Right lobe of liver (tissue), 6 donors: Measurements from ENCODE around the gene MYH9. TPM values are rescaled to one million over a fixed set of nuclear protein-coding genes. Genes with fewer than 3 reads are reported as not detected.

Experiments
- ATAC-seq, 4 donors: fragments of 200-7000 bp; cut with Tn5 transposase; one replicate each; pipeline ENCODE4 v1.9.1; 2020; ENCODE audit warnings: mild to moderate bottlenecking in 4 of 4, moderate library complexity in 4 of 4
- DNase-seq, 3 donors: peaks; one replicate each; pipeline ENCODE4 v3.0.0-alpha.2; 2020
- H3K27ac ChIP-seq, 3 donors: fragments of 200-600 bp; one replicate each; pipeline ENCODE4 v1.8.0; 2022
- H3K27me3 ChIP-seq, 2 donors: fragments of 200-600 bp; one replicate each; pipeline ENCODE4 v1.8.0; 2022
- H3K36me3 ChIP-seq, 4 donors: fragments of 200-600 bp; sonication (generic) in 1 of 4; one replicate each; pipeline versions ENCODE4 v1.5.1 to v1.8.0; 2017 to 2022; ENCODE audit warnings: control low read depth in 1 of 4
- H3K4me1 ChIP-seq, 4 donors: fragments of 200-600 bp; sonication (generic) in 1 of 4; one replicate each; pipeline versions ENCODE4 v1.5.1 to v1.8.0; 2017 to 2022; ENCODE audit warnings: control low read depth in 1 of 4
- H3K4me3 ChIP-seq, 3 donors: fragments of 200-600 bp; one replicate each; pipeline ENCODE4 v1.8.0; 2022
- H3K9me3 ChIP-seq, 4 donors: fragments of 200-600 bp; sonication (generic) in 1 of 4; one replicate each; pipeline versions ENCODE4 v1.5.1 to v1.8.0; 2017 to 2022; ENCODE audit warnings: control low read depth in 1 of 4
- POLR2A ChIP-seq: fragments of 450-650 bp; IDR thresholded peaks from one replicate; pipeline ENCODE4 v1.6.1; 2017; ENCODE audit warnings: antibody characterized with exemption, mild to moderate bottlenecking
- WGBS: methylation state at CpG from one replicate; pipeline ENCODE4 v1.1.6; 2018; ENCODE audit warnings: low coverage, low lambda C conversion rate; ENCODE audit not compliant: insufficient coverage; ENCODE audit errors: missing lambda C conversion rate; 5-methylcytosine and 5-hydroxymethylcytosine counted together
- intact Hi-C, 2 donors: fragments of 100-400 bp; cut with DNase I; formaldehyde crosslinking; loops; one replicate each; pipeline versions ENCODE4 v1.11.2 to v1.14.1; 2022
- total RNA-seq, 6 experiments: library from RNA; depleted of rRNA in 2 of 6; stranded (reverse); fragments of >200 nt in 2 of 6; fragmentation: NEBNext Ultra II Directional in 3 of 6; extraction: Animal tissue kit (Norgen Biotek cat#: 25700) in 3 of 6; gene quantifications; one replicate each; pipeline versions ENCODE4 v1.1.0 to v1.2.4, GENCODE V29; 2016 to 2023
- TF ChIP-seq, protein P1 (sequence below), 4 donors: fragments of 200-600 bp in 3 of 4; fragments of 450-650 bp in 1 of 4; IDR thresholded peaks; one replicate each; pipeline versions ENCODE4 v1.5.1 to v1.8.0; 2016 to 2022; ENCODE audit warnings: antibody characterized with exemption in 4 of 4, mild to moderate bottlenecking in 2 of 4
- donor health status: DM: no; HTN: yes; CAD: no.
- donor health status: DM: no; HTN: no; CAD: no.
- donor health status: DM: no; HTN: no; CAD: no.
- donor health status: DM: no; HTN: yes; CAD: no.
- donor health status: DM: no; HTN: yes; CAD: no.

The MYH9 gene
- total RNA-seq, 6 experiments from 2014 or later = 168 to 435 (median 222) TPM

DNA sequence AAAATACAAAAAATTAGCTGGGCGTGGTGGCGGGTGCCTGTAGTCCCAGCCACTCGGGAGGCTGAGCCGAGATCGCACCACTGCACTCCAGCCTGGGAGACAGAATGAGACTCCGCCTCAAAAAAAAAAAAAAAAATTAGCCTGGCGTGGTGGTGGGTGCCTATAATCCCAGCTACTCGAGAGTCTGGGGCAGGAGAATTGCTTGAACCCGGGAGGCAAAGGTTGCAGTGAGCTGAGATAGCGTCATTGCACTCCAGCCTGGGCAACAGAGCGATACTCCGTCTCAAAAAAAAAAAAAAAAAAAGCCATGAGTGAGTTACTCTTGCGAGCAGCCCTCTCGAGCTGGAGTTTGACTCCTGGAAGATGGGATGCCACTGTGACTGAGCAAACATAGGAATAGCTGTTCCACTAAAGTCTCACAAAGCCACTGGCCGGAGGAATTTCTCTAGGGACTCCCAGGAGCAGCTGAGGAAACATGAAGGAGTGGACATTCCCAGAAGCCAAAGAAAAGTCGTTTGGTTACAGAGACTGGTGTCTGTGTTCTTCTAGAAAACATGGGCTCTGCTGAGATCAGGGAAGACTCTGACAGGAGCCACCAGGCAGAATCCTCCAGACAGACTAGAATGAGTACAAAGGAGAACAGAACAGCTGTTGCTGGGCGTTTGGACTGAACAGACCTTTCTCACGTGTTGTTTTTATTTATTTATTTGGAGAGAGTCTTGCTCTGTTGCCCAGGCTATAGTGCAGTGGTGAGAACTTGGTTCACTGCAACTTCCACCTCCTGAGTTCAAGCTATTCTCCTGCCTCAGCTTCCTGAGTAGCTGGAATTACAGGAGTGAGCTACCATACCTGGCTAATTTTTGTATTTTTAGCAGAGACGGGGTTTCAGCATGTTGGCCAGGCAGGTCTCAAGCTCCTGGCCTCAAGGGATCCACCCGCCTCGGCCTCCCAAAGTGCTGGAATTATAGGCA lies 32.4 kb upstream of the MYH9 start:
- Histone ChIP-seq H3K4me3 (peak overlapping the region in 2 of 3 donors; percentile 36 to 38), H3K27ac (peak overlapping the region; percentile 79 to 88 (median 83)), H3K9me3 (no peaks in the 10 kb centered on the region), H3K4me1 (peaks cover 0 to 22% (median 5%) of the 10 kb centered on the region in 4 donors), H3K27me3 (no peaks in the 10 kb centered on the region), H3K36me3 (no peaks in the 10 kb centered on the region)
- ATAC-seq (peak; percentile 3 to 21 (median 20)), DNase-seq (no peak)
- WGBS = 44% methylated on average over 13 of the region's 21 CpGs
- intact Hi-C loops = no loop called here
- TF ChIP-seq POLR2A = no peak
- TF ChIP-seq, protein P1, sequence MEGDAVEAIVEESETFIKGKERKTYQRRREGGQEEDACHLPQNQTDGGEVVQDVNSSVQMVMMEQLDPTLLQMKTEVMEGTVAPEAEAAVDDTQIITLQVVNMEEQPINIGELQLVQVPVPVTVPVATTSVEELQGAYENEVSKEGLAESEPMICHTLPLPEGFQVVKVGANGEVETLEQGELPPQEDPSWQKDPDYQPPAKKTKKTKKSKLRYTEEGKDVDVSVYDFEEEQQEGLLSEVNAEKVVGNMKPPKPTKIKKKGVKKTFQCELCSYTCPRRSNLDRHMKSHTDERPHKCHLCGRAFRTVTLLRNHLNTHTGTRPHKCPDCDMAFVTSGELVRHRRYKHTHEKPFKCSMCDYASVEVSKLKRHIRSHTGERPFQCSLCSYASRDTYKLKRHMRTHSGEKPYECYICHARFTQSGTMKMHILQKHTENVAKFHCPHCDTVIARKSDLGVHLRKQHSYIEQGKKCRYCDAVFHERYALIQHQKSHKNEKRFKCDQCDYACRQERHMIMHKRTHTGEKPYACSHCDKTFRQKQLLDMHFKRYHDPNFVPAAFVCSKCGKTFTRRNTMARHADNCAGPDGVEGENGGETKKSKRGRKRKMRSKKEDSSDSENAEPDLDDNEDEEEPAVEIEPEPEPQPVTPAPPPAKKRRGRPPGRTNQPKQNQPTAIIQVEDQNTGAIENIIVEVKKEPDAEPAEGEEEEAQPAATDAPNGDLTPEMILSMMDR (IDR thresholded peaks at IDR 0.05) = no peak

DNA sequence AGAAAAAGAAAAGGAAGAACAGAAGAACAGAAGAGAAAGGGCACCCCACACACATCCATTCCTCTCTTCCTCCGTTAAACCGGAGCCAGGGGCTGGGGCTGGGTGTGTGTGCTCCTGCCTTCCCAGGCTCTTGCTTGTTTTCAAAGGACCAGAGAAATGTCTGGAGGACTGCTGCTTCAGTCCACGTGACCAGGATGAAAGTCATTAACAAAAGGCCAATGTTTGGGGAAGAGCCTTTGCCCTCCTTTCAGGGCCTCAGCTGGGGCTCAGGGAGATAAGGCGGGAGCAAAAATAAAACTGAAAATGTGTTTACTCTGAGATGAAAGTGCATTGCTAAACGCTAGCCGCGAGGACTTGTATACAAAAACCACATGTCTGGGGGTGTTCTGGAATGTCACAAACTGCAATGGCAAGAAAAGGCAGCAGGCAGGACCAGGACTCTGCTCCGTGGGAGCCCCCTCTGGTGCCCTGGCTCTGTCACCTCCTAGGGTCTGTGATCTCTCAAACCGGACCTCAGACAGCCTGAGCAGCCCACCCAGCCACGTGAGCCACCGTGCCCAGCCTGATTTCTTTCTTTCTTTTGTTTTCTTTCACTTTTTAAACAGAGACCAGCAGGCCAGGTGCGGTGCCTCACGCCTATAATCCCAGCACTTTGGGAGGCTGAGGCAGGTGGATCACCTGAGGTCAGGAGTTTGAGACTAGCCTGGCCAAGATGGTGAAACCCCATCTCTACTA lies 31.6 kb upstream of the MYH9 start:
- 8% methylated on average over 12 of the region's 13 CpGs for WGBS
- Histone ChIP-seq H3K27ac (peak overlapping the region; percentile 79 to 88 (median 83)), H3K4me1 (peaks cover 0 to 22% (median 5%) of the 10 kb centered on the region in 4 donors), H3K4me3 (peak overlapping the region; percentile 12 to 38 (median 36)), H3K27me3 (no peaks in the 10 kb centered on the region), H3K9me3 (no peaks in the 10 kb centered on the region), H3K36me3 (no peaks in the 10 kb centered on the region)
- intact Hi-C loops = no loop called here
- ATAC-seq (peak; percentile 75 to 85 (median 84)), DNase-seq (peak; percentile 51 to 70 (median 63))
- TF ChIP-seq POLR2A = no peak
- TF ChIP-seq, protein P1 (IDR thresholded peaks at IDR 0.05) = no peak

DNA sequence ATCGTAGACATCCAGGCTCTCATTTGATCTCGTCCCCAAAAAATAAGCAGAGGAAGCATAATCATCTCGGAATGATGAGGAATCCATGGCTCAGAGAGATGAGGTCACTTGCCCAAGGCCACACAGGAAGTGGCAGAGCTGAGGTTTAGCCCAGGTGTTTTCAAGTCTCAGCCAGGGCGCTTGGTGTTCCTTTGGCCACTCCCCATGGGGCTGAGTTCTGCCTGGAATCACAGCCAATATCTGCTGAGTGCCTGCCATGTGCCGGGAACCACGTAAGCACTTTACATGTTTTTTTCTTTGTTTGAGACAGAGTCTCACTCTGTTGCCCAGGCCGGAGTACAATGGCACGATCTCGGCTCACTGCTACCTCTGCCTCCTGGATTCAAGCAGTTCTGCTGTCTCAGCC lies 29.5 kb upstream of the MYH9 start:
- H3K4me3 ChIP-seq = no peak overlapping the region
- intact Hi-C loops = no loop called here
- no peaks in the 10 kb centered on the region for H3K36me3 ChIP-seq
- peak overlapping the region in 2 of 3 donors; percentile 33 to 43 for H3K27ac ChIP-seq
- TF ChIP-seq, protein P1 (IDR thresholded peaks at IDR 0.05) = no peak
- no peak for TF ChIP-seq POLR2A
- H3K27me3 ChIP-seq = no peaks in the 10 kb centered on the region
- H3K9me3 ChIP-seq = no peaks in the 10 kb centered on the region
- H3K4me1 ChIP-seq = peaks cover 0 to 22% (median 5%) of the 10 kb centered on the region in 4 donors
- 39% methylated on average over 5 of the region's 9 CpGs for WGBS
- peak; percentile 38 to 66 (median 50) for ATAC-seq
- DNase-seq = peak in 2 of 3 donors; percentile 48 to 63

DNA sequence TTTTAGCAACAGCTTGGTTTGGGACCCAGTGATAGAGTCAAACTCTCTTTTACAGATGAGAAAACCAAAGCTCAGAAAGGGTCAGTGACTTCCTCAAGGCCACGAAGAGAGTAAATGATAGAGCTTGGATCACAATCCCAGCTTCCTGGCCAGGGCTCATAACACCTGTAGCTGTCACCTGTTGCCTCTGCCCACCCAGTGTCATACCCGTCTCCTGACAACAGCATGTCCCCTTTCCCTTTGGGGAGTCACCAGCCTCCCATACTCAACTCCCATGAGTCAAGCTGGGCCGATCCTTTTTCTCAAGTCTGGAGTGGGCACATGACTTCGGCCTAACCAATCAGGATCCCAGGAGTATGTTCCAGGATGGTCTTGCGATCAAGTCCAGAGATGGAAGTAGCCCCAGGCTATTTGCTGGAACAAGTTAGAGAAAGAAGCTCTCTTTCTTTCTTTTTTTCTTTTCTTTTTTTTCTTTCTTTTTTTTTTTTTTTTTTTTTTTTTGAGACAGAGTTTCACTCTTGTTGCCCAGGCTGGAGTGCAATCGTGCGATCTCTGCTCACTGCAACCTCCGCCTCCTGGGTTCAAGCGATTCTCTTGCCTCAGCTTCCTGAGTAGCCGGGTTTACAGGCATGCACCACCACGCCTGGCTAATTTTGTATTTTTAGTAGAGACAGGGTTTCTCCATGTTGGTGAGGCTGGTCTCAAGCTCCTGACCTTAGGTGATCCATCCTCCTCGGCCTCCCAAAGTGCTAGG lies 27.8 kb upstream of the MYH9 start:
- intact Hi-C loops = no loop called here
- Histone ChIP-seq H3K9me3 (no peaks in the 10 kb centered on the region), H3K4me3 (no peak overlapping the region), H3K27me3 (no peaks in the 10 kb centered on the region), H3K4me1 (peaks cover 0 to 30% (median 5%) of the 10 kb centered on the region in 4 donors), H3K27ac (no peak overlapping the region), H3K36me3 (no peaks in the 10 kb centered on the region)
- ATAC-seq (no peak), DNase-seq (no peak)
- TF ChIP-seq POLR2A = no peak
- TF ChIP-seq, protein P1 (IDR thresholded peaks at IDR 0.05) = no peak
- WGBS = 84% methylated on average over 12 of the region's 12 CpGs
